ENCODE results near the gene MACROD2.

Gene MACROD2

GRCh38 chr20:15653396-15654207, 1658.3 kb downstream of the MACROD2 start:
- TF ChIP-seq ZNF274 (IDR thresholded peaks at IDR 0.05; ENCODE audit: low read depth, low read length): no peak
- no peak overlapping the region for H3K4me3 ChIP-seq (ENCODE audit: low read length)

GRCh38 chr20:15654208-15654649, 1658.9 kb downstream of the MACROD2 start:
- H3K4me3 ChIP-seq (ENCODE audit: low read length): no peak overlapping the region
- no peak for TF ChIP-seq ZNF274 (IDR thresholded peaks at IDR 0.05; ENCODE audit: low read depth, low read length)

- H3K4me3 ChIP-seq (ENCODE audit: low read length): no peak overlapping the region
- no peak for TF ChIP-seq ZNF274 (IDR thresholded peaks at IDR 0.05; ENCODE audit: low read depth, low read length)
Measured at GRCh38 chr20:15655295-15655874, 1660.1 kb downstream of the MACROD2 start.

- H3K4me3 ChIP-seq (ENCODE audit: low read length): no peak overlapping the region
- TF ChIP-seq ZNF274 (IDR thresholded peaks at IDR 0.05; ENCODE audit: low read depth, low read length): no peak
Measured at GRCh38 chr20:15656124-15656523, 1660.8 kb downstream of the MACROD2 start.

- no peak for TF ChIP-seq ZNF274 (IDR thresholded peaks at IDR 0.05; ENCODE audit: low read depth, low read length)
- H3K4me3 ChIP-seq (ENCODE audit: low read length): no peak overlapping the region
Measured at GRCh38 chr20:15658295-15658694, 1663.0 kb downstream of the MACROD2 start.

- TF ChIP-seq ZNF274 (IDR thresholded peaks at IDR 0.05; ENCODE audit: low read depth, low read length): no peak
- no peak overlapping the region for H3K4me3 ChIP-seq (ENCODE audit: low read length)
Measured at GRCh38 chr20:15673206-15673605, 1677.9 kb downstream of the MACROD2 start.

- no peak for TF ChIP-seq ZNF274 (IDR thresholded peaks at IDR 0.05; ENCODE audit: low read depth, low read length)
- no peak overlapping the region for H3K4me3 ChIP-seq (ENCODE audit: low read length)
Measured at GRCh38 chr20:15674253-15675060, 1679.1 kb downstream of the MACROD2 start.

GRCh38 chr20:15675061-15675514, 1679.8 kb downstream of the MACROD2 start:
- TF ChIP-seq ZNF274 (IDR thresholded peaks at IDR 0.05; ENCODE audit: low read depth, low read length): no peak
- H3K4me3 ChIP-seq (ENCODE audit: low read length): no peak overlapping the region

GRCh38 chr20:15675813-15676484, 1680.6 kb downstream of the MACROD2 start:
- TF ChIP-seq ZNF274 (IDR thresholded peaks at IDR 0.05; ENCODE audit: low read depth, low read length): no peak
- no peak overlapping the region for H3K4me3 ChIP-seq (ENCODE audit: low read length)

GRCh38 chr20:15676815-15677214, 1681.5 kb downstream of the MACROD2 start:
- TF ChIP-seq ZNF274 (IDR thresholded peaks at IDR 0.05; ENCODE audit: low read depth, low read length): no peak
- H3K4me3 ChIP-seq (ENCODE audit: low read length): no peak overlapping the region

GRCh38 chr20:15682690-15683089, 1687.4 kb downstream of the MACROD2 start:
- no peak for TF ChIP-seq ZNF274 (IDR thresholded peaks at IDR 0.05; ENCODE audit: low read depth, low read length)
- H3K4me3 ChIP-seq (ENCODE audit: low read length): no peak overlapping the region

- no peak overlapping the region for H3K4me3 ChIP-seq (ENCODE audit: low read length)
- TF ChIP-seq ZNF274 (IDR thresholded peaks at IDR 0.05; ENCODE audit: low read depth, low read length): no peak
Measured at GRCh38 chr20:15692570-15692969, 1697.3 kb downstream of the MACROD2 start.

GRCh38 chr20:15699431-15700146, 1704.3 kb downstream of the MACROD2 start:
- TF ChIP-seq ZNF274 (IDR thresholded peaks at IDR 0.05; ENCODE audit: low read depth, low read length): no peak
- no peak overlapping the region for H3K4me3 ChIP-seq (ENCODE audit: low read length)

Measured in GM08714 (cell line).